Heart left ventricle (tissue), 13 donors: ENCODE measurements around the gene MAP4K1.

ENCODE experiments used
- POLR2A ChIP-seq, 2 donors: fragments of 450-650 bp; IDR thresholded peaks; one replicate each; pipeline ENCODE4 v1.6.1; 2017; ENCODE audit warnings: antibody characterized with exemption in 2 of 2, mild to moderate bottlenecking in 2 of 2, moderate library complexity in 2 of 2
- TF ChIP-seq, protein P1 (sequence below), 12 donors: fragments of 200-600 bp; sonication (generic) in 4 of 12; IDR thresholded peaks; one replicate each; pipeline versions ENCODE4 v1.5.0 to v1.8.0; 2018 to 2022; ENCODE audit warnings: antibody characterized with exemption in 12 of 12, mild to moderate bottlenecking in 5 of 12
- donor health status: ischemic (EF 13 %, LVEDD 7.1; RV severe dilation, severe dysfunction).
- donor health status: DM: no; HTN: yes; CAD: no.
- donor health status: DM: no; HTN: no; CAD: no.
- donor health status: ischemic (EF 25% LVEDD 6.9; RV normal size, moderate dysfunction).
- donor health status: ischemic (EF 25% LVEDD 5.7; RV mildly dilated, moderate dysfunction).
- donor health status: ischemic (EF 35%, LVEDD 5.7; RV mildly dilated, moderate dysfunction).
- donor health status: nonischemic (EF 11% LVEDD 7.7; RV severe dilation, severe dysfunction).
- donor health status: DM: yes; HTN: yes; CAD: no.
- donor health status: PGD.
- donor health status: ischemic (EF 29% LVEDD 5.4; RV normal size, mild dysfunction).
- donor health status: nonischemic (EF 23%, LVEDD 6.1; RV moderate dilation, normal function).

- TF ChIP-seq, protein P1, sequence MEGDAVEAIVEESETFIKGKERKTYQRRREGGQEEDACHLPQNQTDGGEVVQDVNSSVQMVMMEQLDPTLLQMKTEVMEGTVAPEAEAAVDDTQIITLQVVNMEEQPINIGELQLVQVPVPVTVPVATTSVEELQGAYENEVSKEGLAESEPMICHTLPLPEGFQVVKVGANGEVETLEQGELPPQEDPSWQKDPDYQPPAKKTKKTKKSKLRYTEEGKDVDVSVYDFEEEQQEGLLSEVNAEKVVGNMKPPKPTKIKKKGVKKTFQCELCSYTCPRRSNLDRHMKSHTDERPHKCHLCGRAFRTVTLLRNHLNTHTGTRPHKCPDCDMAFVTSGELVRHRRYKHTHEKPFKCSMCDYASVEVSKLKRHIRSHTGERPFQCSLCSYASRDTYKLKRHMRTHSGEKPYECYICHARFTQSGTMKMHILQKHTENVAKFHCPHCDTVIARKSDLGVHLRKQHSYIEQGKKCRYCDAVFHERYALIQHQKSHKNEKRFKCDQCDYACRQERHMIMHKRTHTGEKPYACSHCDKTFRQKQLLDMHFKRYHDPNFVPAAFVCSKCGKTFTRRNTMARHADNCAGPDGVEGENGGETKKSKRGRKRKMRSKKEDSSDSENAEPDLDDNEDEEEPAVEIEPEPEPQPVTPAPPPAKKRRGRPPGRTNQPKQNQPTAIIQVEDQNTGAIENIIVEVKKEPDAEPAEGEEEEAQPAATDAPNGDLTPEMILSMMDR (IDR thresholded peaks at IDR 0.05) = no peak
- no peak for TF ChIP-seq POLR2A (IDR thresholded peaks at IDR 0.05)
These were observed 78.8 kb downstream of the MAP4K1 start for GRCh38 chr19:38538793-38539528.
